ENCODE data around the gene JOSD2. TPM values are rescaled to one million over a fixed set of nuclear protein-coding genes. Genes with fewer than 3 reads are reported as not detected.
A peak's percentile ranks its signal among the peaks of the same experiment; 100 is the strongest.

Gene JOSD2
- total and polyA plus RNA-seq, 9 of the 15 experiments (the other 6 are each of a cell fraction or from before 2014, with no cell fraction given): 0.06 to 14.4 (median 3.1) TPM

- no peak for TF ChIP-seq KDM4B (IDR thresholded peaks at IDR 0.05; ENCODE audit: borderline replicate concordance in 2 of 2, low read depth in 1 of 2)
- no peak for TF ChIP-seq ZNF639 (CRISPR knock-in tag; conservative IDR thresholded peaks at IDR 0.05 in 1 of 2, IDR thresholded peaks at IDR 0.05 in 1 of 2)
- TF ChIP-seq TBP (optimal IDR thresholded peaks at IDR 0.05; ENCODE audit: low read depth, low read length): no peak
- no peak for TF ChIP-seq ZNF717 (CRISPR knock-in tag; IDR thresholded peaks at IDR 0.05)
- no peak for TF ChIP-seq TCF15 (CRISPR knock-in tag; IDR thresholded peaks at IDR 0.05)
- no peak for TF ChIP-seq CBX5 (IDR thresholded peaks at IDR 0.05; ENCODE audit: borderline replicate concordance, low read depth)
- peak; percentile 38; the same call in 1 of the 2 replicates for TF ChIP-seq HLTF (IDR thresholded peaks at IDR 0.05)
- TF ChIP-seq CTBP1 (IDR thresholded peaks at IDR 0.05; ENCODE audit: borderline replicate concordance): peak; percentile 51; the same call in 1 of the 2 replicates
- TF ChIP-seq HNRNPK (IDR thresholded peaks at IDR 0.05; ENCODE audit: low read depth, low read length, poor library complexity, severe bottlenecking): no peak
- TF ChIP-seq ZBTB33 (CRISPR knock-in tag; IDR thresholded peaks at IDR 0.05): peak; percentile 52; the same call in 1 of the 2 replicates
- no peak for TF ChIP-seq GTF2E2 (tag; IDR thresholded peaks at IDR 0.05)
- TF ChIP-seq UBTF (IDR thresholded peaks at IDR 0.05; ENCODE audit: borderline replicate concordance in 1 of 2, low read depth in 2 of 2, low read length in 2 of 2): 0 out of 4 replicates have a peak, but pooled peaks of 1 of the 2 experiments have one; percentile 62
- TF ChIP-seq TGIF2 (CRISPR knock-in tag; IDR thresholded peaks at IDR 0.05): no peak
- no peak for TF ChIP-seq FOXA1 (IDR thresholded peaks at IDR 0.05; ENCODE audit: borderline replicate concordance)
- no peak for TF ChIP-seq E2F5 (CRISPR knock-in tag; IDR thresholded peaks at IDR 0.05)
- TF ChIP-seq SMAD1 (IDR thresholded peaks at IDR 0.05; ENCODE audit: low read depth, low read length, partially characterized antibody): no peak
- TF ChIP-seq TBL1XR1 (IDR thresholded peaks at IDR 0.05; ENCODE audit: low read length in 2 of 2): no peak
These were observed 45.5 kb upstream of the JOSD2 start (continued) for GRCh38 chr19:50556282-50557008.
